ENCODE data around the gene GATA3. TPM values are rescaled to one million over a fixed set of nuclear protein-coding genes. Genes with fewer than 3 reads are reported as not detected.

GATA3 gene
- total and polyA plus RNA-seq, 2 of the 8 experiments (the other 6 are each of a cell fraction or from before 2014, with no cell fraction given): 0.02 to 0.43 TPM

- ChIA-PET POLR2A (ENCODE audit: partially characterized antibody) (no interaction called here), CTCF (ENCODE audit: partially characterized antibody) (interaction anchor here (1.2 to 1.3 kb wide), 2 partner anchors 10 to 256 kb away, joined by 3 to 4 read pairs; no protein-coding TSS in a partner anchor)
- Histone ChIP-seq H4K8ac (ENCODE audit: extremely low read depth, insufficient read depth, low read length) (no peak overlapping the region), H3K79me2 (ENCODE audit: control insufficient read depth in 1 of 2, insufficient read depth in 2 of 2, low read length in 2 of 2) (no peaks in the 10 kb centered on the region), H2BK20ac (ENCODE audit: low read length) (no peak overlapping the region), H3K23me2 (ENCODE audit: low read depth, low read length) (no peaks in the 10 kb centered on the region), H3K14ac (ENCODE audit: insufficient read length) (no peak overlapping the region), H4K91ac (replicated peaks; ENCODE audit: insufficient read length, low read length) (no peak overlapping the region), H2AFZ (ENCODE audit: low read length) (no peak overlapping the region), H2BK12ac (ENCODE audit: low read depth, low read length) (no peak overlapping the region), H2BK120ac (replicated peaks; ENCODE audit: low read depth, low read length) (no peak overlapping the region), H3K27me3 (replicated peaks in 1 of 4; ENCODE audit: control insufficient read depth in 3 of 4, extremely low read depth in 1 of 4, insufficient read depth in 3 of 4, low read length in 3 of 4) (no peaks in the 10 kb centered on the region), H3K9me3 (ENCODE audit: insufficient read depth in 2 of 2, low read depth in 1 of 2, low read length in 1 of 2) (no peaks in the 10 kb centered on the region), H3K4me3 (ENCODE audit: extremely low read depth in 1 of 4, insufficient read depth in 2 of 4, low read depth in 3 of 4, low read length in 4 of 4) (no peak overlapping the region), H3K4me2 (ENCODE audit: insufficient read depth in 1 of 2, low read depth in 2 of 2, low read length in 2 of 2) (no peak overlapping the region), H4K20me1 (replicated peaks in 1 of 2; ENCODE audit: control insufficient read depth in 1 of 2, insufficient read depth in 2 of 2, low read length in 2 of 2) (no peaks in the 10 kb centered on the region), H3K4ac (replicated peaks; ENCODE audit: insufficient read length, low read depth, low read length) (no peak overlapping the region), H3K79me1 (ENCODE audit: low read depth, low read length) (no peaks in the 10 kb centered on the region), H3K23ac (ENCODE audit: insufficient read length) (no peak overlapping the region), H3K4me1 (replicated peaks in 1 of 4; ENCODE audit: control insufficient read depth in 3 of 4, insufficient read depth in 4 of 4, low read length in 3 of 4) (no peaks in the 10 kb centered on the region), H2BK5ac (ENCODE audit: low read depth, low read length) (no peak overlapping the region), H2AK5ac (ENCODE audit: low read depth, low read length) (no peak overlapping the region), H3K27ac (ENCODE audit: low read depth, low read length) (no peak overlapping the region), H3K36me3 (ENCODE audit: control insufficient read depth in 2 of 4, insufficient read depth in 4 of 4, low read length in 3 of 4) (no peaks in the 10 kb centered on the region), H4K5ac (ENCODE audit: insufficient read length, low read depth, low read length) (no peak overlapping the region), H3K9ac (replicated peaks in 1 of 4; ENCODE audit: extremely low read depth in 1 of 4, low read depth in 3 of 4, low read length in 3 of 4) (no peak overlapping the region), H3K18ac (ENCODE audit: extremely low read depth, low read length) (no peak overlapping the region), H3K56ac (replicated peaks; ENCODE audit: insufficient read length, low read depth, low read length) (no peak overlapping the region), H2BK15ac (ENCODE audit: low read length) (no peak overlapping the region)
- WGBS, 2 experiments (ENCODE audit: extremely low coverage in 1 of 2, insufficient coverage in 1 of 2, insufficient read length in 1 of 2, insufficient replicate concordance in 2 of 2, low coverage in 1 of 2, low lambda C conversion rate in 2 of 2, missing lambda C conversion rate in 1 of 2): 83% methylated on average over 2 of the region's 2 CpGs; no CpG with 5 or more reads in 1 of the 2 experiments
- DNase-seq (ENCODE audit: low read depth in 1 of 2, low spot score in 2 of 2) (no peak), FAIRE-seq (no peak)
- no peak for TF ChIP-seq RXRA (IDR thresholded peaks at IDR 0.05; ENCODE audit: insufficient read depth, low read depth, low read length)
These were observed 30.6 kb upstream of the GATA3 start for GRCh38 chr10:8023851-8024250.

All from H1 (cell line).